ENCODE results near the gene PCDH8.

DNA sequence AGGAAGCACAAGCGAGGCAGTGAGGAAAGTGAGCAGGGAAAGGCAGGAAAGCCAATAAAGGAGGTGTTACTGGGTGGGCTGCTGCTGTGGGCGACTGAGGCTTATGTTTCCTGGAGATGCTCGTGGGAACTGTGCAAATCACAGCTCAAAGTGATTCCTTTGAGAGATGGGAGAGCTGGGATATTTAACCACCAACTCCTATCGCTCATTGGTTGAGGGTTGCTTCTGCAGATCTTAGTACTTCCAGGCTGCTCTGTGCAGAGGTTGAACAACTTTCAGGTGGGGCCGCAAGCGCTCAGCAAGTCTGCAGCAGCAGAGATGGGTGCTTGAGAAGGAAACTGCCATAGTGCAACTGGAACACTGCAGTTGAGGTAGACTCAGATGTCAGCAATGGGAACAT lies 8.4 kb downstream of the PCDH8 start:
- TF ChIP-seq, protein P1, sequence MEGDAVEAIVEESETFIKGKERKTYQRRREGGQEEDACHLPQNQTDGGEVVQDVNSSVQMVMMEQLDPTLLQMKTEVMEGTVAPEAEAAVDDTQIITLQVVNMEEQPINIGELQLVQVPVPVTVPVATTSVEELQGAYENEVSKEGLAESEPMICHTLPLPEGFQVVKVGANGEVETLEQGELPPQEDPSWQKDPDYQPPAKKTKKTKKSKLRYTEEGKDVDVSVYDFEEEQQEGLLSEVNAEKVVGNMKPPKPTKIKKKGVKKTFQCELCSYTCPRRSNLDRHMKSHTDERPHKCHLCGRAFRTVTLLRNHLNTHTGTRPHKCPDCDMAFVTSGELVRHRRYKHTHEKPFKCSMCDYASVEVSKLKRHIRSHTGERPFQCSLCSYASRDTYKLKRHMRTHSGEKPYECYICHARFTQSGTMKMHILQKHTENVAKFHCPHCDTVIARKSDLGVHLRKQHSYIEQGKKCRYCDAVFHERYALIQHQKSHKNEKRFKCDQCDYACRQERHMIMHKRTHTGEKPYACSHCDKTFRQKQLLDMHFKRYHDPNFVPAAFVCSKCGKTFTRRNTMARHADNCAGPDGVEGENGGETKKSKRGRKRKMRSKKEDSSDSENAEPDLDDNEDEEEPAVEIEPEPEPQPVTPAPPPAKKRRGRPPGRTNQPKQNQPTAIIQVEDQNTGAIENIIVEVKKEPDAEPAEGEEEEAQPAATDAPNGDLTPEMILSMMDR (IDR thresholded peaks at IDR 0.05): no peak
- TF ChIP-seq POLR2A (IDR thresholded peaks at IDR 0.05) (no peak), POLR2AphosphoS5 (IDR thresholded peaks at IDR 0.05) (no peak), EP300 (IDR thresholded peaks at IDR 0.05) (no peak)

All from gastroesophageal sphincter (tissue), 3 donors.